ENCODE data around the gene GPR108.
"Not testable (repeated sequence)": the region's sequence is repeated elsewhere in the genome, so short reads cannot be mapped to it uniquely, and the experiment has no call there.

GPR108 gene

DNA sequence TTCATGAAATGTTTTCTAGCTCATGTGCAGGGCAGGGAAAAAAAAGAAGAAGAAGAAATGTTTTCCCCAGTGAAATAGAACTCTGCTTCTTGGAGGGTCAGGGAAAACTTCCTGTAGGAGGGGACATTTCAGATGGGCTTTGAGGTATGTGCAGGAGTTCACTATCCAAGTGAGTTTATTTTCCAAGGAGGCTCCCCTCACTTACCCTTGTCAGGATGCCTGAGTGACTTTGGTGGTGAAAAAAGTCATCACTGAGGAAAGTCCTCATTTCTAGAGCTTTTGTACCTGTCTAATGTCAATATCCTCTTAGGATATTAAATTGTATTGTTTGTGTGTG, 16.3 kb downstream of the GPR108 start:
- DNase-seq (ENCODE audit: low read depth in 1 of 2, low spot score in 1 of 2) = no peak

DNA sequence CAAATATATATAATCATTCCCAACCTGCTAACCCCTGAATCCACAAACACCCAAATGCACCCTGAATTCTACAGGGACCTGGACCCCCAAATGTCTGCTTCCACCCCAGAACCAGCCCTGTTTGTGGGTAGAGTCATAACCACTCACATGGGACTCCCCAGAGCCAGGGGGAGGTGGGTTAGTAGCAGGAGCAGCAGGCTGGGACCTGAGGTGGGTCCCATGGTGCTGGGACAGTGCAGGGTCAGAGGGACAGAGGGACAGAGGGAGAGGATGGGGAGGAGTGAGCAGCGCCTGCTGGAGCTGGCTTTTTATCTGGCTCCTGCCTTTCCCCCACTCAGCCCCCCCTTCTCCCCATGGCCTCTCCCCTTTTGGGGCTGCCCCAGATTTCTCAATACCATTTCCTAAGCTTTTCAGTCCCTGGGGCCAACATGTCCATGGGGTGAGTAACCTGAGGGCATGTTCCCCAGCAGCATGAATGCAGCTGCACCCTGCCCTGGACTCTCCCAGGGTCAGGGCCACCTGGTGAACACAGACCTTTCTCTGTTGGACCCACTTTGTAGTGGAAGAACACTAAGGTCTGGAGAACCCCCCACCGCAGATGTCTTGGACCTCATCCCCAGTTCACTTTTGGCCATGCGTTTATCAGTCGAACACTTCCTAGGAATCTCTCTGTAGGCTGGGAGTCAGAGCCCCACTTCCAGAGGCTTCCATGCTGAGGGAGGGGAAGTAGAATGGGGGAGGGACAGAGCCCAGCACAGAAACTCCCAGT, 16.8 kb downstream of the GPR108 start, which contains the start of gene C3:
Gene C3, minus strand, starts transcription at position 282 of the 769 bp plus-strand sequence. Its CDS starts 61 bp downstream, at position 221.
- no peak for DNase-seq (ENCODE audit: low read depth in 1 of 2, low spot score in 1 of 2)

DNA sequence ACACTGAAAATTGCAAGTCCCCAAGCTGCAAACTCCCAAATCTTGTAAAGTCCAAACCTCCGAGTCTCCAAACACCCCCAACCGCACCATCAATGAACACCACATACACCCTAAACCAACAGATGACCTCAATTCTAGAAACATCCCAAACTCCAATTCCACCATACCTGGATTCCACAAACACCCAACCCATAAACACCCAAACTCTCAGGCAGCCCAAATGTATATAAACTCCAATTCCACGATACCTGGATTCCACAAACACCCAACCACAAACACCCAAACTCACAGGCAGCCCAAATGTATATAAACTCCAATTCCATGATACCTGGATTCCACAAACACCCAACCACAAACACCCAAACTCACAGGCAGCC, 17.4 kb downstream of the GPR108 start:
- DNase-seq (ENCODE audit: low read depth in 1 of 2, low spot score in 1 of 2) = no peak

DNA sequence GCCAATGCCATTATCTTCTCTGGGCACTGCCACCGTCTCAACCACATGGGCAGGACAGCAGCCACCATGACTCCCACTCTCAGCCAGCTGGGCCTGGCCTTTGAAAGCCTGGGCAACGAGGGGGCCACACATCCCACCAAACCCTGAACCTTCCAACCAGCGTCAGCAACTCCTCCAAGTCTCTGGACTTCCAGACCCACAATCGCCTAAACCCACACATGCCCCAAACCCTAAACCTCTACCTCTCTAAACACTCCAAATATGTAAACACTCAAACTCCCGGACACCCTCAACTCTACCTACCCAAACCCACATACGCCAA, 17.9 kb downstream of the GPR108 start:
- DNase-seq (ENCODE audit: low read depth in 1 of 2, low spot score in 1 of 2) = no peak

DNA sequence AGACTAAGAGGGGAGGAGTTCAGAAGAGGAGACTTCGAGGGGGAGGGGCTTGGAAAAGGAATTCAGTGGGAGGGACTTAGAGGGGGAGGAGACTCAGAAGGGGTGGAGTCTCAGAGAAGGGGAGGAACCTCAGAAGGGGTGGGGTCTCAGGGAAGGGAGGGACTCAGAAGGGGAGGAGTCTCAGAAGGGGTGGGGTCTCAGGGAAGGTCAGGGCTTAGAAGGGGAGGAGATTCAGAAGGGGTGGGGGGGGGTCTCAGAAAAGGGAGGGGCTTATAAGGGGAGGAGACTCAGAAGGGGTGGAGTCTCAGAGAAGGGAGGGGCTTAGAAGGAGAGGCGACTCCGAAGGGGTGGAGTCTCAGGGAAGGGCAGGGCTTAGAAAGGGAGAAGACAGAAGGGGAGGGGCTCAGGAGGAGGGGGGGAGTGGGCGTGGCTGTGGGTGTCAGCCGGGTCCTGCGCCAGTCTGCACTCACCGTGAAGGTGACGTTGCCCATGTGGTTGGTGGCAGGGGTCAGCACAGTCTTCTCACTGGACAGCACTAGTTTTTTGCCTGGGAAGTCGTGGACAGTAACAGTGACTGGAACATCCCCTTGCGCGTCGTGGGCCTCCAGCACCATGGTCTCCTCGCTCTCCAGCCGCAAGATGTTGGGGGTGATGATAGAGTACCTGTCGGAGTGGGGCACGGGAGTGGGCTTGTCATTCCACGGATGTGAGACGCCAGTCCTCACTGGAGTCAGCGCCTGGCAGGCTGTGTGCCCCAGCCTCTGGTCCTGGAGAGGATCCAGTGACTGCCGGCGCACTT, 18.4 kb downstream of the GPR108 start:
- no peak for DNase-seq (ENCODE audit: low read depth in 1 of 2, low spot score in 1 of 2)

DNA sequence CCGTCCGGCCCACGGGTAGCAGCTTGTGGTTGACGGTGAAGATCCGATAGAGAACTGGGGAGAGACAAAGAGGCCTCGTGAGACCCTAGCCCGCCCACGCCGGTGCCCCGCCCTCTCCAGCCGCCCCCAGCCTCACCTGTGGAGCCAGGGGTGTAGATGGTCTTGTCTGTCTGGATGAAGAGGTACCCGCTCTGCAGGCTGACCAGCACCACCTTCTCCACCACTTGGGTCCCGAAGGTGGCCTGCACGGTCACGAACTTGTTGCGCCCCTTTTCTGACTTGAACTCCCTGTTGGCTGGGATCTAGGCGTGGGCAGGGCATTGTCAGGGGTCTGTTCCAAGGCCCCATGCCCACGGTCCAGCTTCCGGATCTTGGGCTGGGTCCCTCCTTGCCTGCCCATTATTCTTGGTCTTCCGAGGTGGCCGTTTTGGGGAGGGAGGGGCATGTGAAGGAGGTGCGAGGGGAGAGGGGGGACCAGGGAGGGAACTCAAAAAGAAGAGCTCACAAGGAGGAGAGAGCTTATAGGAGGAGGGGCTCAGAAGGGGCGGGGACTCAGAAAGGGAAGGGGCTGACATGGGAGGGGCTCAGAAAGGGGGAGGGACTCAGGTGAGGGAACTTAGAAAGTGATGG, 19.2 kb downstream of the GPR108 start:
- no peak for DNase-seq (ENCODE audit: low read depth in 1 of 2, low spot score in 1 of 2)

DNA sequence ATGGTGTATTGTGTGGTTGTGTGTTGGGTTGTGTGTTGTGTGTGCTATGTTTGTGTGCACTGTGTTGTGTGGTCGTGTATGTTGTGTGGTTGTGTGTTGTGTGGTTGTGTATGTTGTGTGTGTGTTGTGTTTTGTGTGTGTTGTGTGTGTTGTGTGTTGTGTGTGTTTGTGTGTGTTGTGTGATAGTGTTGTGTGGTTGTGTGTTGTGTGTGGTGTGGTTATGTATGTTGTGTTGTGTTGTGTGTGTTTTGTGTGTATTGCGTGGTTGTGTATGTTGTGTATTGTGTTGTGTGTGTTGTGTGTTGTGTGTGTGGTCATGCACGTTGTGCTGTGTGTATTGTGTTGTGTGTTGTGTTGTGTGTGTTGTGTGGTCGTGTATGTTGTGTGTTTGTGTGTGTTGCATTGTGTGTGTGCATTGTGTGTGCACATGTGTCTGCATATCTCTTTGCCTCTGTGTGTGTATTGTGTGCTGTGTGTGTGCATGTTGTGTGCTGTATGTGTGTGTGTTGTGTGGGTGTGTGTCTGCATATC, 19.9 kb downstream of the GPR108 start:
- DNase-seq (ENCODE audit: low read depth in 1 of 2, low spot score in 1 of 2) = no peak

DNA sequence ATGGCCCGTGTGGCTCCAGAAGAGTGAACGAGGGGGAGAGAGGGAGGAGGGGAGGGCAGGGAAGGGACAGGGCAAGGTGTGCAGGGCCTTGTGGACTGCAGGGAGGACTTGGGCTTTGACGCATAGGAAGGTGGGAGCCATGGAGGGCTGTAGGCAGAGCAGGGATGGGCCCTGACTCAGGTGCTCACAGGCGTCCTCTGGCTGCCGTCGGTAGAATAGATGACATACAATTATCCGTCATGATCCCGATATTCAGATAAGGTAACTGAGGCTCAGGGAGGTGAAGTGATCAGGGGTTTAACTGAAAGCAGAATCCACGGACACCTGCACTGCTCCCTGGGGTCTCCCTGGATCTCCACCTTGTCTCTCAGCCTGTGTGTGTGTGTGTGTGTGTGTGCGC, 20.3 kb downstream of the GPR108 start:
- DNase-seq (ENCODE audit: low read depth in 1 of 2, low spot score in 1 of 2) = no peak

DNA sequence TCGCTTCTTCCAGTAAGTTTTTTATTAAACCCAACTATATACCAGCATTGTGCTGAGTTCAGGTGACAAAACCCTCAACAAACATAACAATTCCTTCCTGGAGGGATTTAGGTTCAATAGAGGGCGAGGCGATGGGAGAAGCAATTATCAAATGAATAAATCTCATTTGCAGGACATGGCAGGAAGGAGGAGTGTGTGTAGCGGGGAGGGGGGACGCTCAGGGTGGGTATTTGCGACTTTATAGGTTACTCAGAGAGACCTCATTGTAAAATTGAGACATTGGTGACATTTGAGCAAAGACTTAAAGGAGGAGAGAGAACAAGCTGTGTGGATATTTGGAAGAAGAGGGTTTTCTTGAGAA, 20.8 kb downstream of the GPR108 start:
- no peak for DNase-seq (ENCODE audit: low read depth in 1 of 2, low spot score in 1 of 2)

DNA sequence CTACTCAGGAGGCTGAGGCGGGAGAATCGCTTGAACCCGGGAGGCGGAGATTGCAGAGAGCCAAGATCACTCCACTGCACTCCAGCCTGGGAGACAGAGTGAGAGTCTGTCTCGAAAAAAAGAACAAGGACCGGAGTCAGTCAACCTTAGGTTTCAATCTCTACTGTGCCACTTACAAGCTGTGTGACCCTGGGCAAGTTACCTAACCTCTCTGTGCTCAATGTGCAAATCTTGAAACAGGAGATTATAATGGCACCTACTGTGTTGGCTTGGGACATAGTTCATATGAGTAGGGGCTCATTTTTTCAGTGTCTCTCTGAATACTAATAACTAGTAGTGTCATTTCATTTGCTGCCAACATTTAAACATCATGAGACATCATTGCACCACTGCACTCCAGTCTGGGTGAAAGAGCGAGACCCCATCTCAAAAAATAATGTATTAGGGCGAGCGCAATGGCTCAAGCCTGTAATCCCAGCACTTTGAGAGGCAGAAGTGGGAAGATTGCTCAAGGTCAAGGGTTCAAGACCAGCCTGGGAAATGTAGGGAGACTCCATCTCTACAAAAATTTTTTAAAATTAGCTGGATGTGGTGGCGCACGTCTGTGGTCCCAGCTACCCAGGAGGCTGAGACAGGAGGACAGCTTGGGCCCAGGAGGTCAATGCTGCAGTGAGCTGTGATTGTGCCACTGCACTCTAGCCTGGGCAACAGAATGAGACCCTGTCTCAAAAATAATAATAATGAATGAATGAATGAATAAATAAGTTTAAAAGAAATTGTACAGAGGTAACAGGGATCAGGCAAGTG, 22.4 kb downstream of the GPR108 start:
- DNase-seq (ENCODE audit: low read depth in 1 of 2, low spot score in 1 of 2) = no peak

DNA sequence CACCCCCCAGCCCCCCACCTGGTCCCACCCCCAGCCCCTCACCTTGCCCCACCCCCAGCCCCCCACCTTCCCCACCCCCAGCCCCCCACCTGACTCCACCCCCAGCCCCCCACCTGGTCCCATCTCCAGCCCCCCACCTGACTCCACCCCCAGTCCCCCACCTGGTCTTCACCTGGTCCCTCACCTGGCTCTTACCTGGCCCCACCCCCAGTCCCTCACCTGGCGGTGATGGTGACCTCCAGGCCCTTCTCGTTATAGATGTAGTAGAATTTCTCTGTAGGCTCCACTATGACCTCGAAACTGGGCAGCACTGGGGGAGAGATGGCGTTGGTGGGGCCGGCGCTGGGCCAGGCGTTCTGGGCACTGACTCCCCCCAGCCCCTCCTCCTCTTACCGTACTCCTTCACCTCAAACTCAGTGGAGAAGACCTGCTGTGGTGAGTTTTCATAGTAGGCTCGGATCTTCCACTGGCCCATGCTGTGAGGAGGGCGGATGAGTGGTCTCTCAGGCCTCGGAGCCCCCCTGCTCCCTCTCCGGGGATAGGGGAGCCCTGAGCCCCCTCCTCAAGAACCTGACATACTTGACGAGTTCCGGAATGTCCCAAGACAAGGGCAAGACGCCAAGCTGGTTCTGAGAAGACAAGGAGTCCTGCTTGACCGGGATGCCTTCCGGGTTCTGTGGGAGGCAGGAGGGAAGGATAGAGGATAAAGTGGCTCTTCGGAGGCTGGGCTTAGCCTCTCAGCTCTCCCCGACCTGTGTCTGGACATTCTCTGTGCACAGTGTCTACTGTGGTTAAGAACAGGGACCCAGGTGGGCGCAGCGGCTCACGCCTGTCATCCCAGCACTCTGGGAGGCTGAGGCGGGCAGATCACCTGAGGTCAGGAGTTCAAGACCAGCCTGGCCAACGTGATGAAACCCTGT, 23.3 kb downstream of the GPR108 start:
- no peak for DNase-seq (ENCODE audit: low read depth in 1 of 2, low spot score in 1 of 2)

DNA sequence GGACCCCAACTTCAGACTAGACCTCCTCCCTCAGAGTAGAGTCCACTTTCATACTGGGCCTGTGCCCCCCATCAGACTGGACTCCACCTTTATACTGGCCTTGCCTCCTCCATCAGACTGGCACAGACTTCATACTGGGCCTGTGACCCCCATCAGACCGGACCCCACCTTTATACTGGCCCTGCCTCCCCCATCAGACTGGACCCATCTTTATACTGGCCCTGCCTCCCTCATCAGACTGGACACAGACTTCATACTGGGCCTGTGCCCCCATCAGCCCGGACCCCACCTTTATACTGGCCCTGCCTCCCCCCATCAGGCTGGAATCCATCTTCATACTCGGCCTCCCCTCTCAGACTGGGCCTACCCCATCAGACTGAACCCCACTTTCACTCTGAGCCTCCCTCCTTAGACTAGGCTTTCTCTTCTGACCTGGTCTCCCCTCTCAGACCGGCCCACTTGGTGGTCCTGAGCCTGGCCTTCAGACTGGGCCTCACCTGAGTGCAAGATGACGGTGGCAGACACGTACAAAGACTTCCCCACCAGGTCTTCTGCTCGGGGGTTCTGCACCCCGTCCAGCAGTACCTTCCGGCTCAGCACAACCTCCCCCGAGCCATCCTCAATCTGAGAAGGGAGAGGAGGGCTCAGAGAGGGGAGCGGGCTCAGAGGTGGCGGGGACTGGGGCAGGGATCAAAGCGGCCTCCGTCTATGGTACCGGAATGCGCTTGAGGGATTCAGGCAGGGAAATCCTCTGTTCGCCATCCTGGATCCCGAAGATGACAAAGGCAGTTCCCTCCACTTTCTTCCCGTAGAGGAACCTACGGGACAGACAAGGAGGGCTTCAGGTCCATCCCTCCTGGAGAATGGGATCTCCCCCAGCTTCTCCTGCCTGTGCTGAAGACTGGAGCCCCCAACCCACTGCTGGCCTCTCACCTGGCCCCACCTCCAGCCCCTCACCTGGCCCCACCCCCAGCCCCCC, 24.4 kb downstream of the GPR108 start:
- DNase-seq (ENCODE audit: low read depth in 1 of 2, low spot score in 1 of 2) = no peak

DNA sequence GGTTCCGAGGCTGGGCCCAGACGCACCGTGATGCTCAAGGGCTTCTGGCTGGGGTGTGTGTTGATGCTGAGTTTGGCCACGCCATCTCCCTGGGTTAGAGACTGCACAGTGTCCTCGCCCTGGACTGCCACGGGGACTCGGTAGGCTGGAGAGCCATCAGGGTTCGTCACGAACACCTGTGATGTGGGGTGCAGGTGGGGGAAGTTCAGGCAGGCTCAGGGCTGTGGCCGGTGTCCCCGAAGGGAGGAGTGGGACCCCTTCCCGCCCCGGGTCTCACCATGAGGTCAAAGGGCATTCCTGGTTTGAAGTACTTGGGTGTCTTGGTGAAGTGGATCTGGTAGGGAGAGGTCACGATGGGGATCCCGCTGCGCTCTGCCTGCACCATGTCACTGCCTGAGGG, 25.1 kb downstream of the GPR108 start:
- DNase-seq (ENCODE audit: low read depth in 1 of 2, low spot score in 1 of 2) = no peak

DNA sequence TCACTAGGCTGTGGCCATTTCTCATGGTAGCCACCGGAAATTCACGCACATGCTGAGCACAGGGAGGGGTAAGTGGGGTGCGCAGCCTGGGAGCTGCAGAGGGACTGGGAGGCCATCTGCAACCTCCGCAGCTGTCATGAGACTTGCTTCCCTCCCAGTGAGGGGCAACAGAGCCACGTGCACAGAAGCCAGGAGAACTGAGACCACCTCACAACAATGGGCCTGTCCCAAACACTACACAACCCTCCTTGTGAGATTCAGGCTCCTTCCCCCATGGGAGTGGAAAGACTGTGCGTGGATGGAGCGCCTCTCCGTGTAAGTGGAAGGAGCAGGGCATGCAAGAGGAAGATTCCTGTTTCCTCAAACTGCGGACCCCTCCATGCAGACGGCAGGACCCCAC, 25.8 kb downstream of the GPR108 start:
- DNase-seq (ENCODE audit: low read depth in 1 of 2, low spot score in 1 of 2) = no peak

DNA sequence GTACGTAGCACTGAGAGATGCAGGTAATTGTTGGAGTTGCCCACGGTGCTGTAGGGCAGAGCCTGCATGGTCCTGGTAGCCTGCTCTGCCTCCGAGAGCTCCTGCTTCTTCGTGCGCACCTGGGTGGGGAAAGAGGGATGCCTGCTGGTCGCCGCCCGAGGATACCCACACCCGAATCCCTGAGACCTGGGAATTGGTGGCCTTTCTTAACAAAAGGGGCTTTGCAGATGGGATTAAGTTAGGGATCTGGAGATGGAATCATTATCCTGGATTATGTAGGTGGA, 26.4 kb downstream of the GPR108 start:
- DNase-seq (ENCODE audit: low read depth in 1 of 2, low spot score in 1 of 2) = no peak

DNA sequence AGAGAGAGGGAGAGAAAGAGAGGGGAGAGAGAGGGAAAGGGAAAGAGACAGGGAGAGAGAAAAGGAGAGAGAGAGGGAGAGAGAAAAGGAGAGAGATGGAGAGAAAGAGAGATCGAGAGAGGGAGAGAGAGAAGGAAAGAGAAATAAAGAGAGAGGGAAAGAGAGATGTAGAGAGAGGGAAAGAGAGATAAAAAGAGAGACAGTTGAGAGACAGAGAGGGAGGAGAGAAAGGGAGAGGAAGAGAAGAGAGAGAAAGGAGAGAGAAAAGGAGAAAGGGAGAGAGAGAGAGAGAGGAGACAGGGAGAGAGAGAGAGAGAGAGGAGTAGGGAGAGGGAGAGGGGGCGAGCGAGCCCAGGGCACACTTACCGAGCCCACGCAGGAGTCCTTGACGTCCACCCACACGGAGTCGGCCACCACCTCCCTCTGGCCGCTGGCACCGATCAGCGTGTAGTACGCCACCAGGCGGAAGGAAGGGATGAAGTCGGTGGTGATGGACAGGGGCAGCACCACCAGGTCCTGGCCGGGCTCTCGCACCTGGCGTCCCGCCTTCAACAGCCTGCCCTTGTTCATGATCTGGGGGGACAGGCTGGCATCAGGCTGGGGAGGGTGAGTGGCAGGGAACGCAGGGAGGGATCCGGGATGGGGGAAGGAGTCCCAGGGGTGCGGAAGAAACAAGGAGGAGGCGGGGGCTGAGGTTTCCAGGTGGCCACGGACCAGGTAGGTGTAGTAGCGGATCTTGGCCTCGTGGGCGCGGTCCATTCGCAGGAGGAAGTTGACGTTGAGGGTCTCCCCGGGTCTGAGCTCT, 26.9 kb downstream of the GPR108 start:
- DNase-seq (ENCODE audit: low read depth in 1 of 2, low spot score in 1 of 2) = no peak

DNA sequence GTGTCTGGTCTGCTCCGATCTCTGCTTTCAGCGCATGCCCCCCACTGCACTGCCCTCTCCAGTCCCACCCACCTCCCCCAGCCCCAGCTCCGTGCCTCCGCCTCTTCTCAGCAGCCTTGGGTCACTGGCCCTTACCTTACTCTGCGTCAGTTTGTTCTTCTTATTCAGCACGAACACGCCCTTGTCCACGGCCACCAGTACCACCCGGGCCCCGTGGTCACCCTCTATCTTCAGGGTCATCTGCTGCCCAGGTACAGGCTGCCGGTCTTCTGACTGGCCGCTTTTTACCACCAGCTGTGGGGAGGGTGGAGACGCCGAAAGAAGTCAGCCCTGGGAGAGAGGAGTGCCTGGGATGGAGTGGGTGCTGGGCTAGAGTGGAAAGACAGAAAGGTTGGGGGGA, 27.8 kb downstream of the GPR108 start:
- no peak for DNase-seq (ENCODE audit: low read depth in 1 of 2, low spot score in 1 of 2)

DNA sequence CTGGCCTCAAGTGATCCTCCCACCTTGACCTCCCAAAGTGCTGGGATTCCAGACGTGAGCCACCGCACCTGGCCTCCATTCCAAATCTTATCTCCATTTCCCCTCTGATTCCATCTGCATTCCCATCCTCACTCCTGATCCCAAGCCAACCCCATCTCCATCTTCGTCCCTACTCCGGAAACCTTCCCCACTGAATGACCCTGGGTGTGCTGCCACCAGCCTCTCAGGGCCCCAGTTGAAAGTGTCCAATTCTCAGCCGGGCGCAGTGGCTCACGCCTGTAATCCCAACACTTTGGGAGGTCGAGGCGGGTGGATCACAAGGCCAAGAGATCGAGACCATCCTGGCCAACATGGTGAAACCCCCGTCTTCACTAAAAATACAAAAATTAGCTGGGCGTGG, 28.5 kb downstream of the GPR108 start:
- not testable (repeated sequence) for DNase-seq (ENCODE audit: low read depth in 1 of 2, low spot score in 1 of 2)

DNA sequence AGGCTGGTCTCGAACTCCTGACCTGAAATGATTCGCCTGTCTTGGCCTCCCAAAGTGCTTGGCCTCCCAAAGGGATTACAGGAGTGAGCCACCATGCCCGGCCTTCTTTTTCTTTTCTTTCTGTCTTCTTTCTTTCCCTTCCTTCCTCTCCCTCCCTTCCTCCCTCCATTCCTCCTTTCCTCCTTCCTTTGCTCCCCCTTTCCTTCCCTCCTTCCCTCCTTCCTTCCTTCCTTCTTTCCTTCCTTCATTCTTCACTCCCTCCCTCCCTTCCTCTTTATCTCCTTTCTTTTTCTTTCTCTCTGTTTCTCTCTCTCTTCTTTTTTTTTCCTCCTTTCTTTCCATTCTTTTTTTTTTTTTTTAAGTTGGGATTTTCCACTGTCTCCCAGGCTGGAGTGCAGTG, 29.0 kb downstream of the GPR108 start:
- no peak for DNase-seq (ENCODE audit: low read depth in 1 of 2, low spot score in 1 of 2)
